Dedifferentiated amniotic fluid mesenchymal stem cell (primary cell): ENCODE measurements around the gene DGKD.
"Not testable (repeated sequence)": the region's sequence is repeated elsewhere in the genome, so short reads cannot be mapped to it uniquely, and the experiment has no call there.

Experiments
- DNase-seq: peaks from one replicate; pipeline ENCODE4 v3.0.0-alpha.2; 2016; ENCODE audit errors: extremely low spot score

DGKD gene

GRCh38 chr2:233362742-233363141, 8.4 kb downstream of the DGKD start:
- no peak for DNase-seq

GRCh38 chr2:233363744-233364235, 9.5 kb downstream of the DGKD start:
- no peak for DNase-seq

- DNase-seq: no peak
Measured at GRCh38 chr2:233365861-233366520, 11.7 kb downstream of the DGKD start.

- DNase-seq: no peak
Measured at GRCh38 chr2:233367586-233367985, 13.3 kb downstream of the DGKD start.

DNA sequence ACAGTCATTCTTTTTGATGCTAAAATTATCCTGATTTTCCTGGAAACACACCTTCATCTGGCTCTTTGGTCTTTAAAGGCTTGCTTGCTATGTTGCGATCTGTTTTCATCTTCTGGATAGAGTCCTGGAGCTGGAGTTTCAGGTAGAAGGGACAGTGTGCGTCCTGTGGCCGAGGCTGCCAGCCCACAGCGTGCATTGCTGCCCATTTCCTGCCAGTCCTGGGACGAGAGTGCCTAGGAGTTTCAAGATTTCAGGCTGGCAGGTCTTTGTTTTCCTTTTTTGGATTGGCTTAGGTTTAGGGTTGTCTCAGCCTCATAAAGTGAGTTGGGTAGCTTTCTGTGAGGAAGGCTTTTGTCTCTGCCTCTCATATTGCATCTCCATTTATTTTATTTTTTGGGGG, 14.5 kb downstream of the DGKD start:
- no peak for DNase-seq

DNA sequence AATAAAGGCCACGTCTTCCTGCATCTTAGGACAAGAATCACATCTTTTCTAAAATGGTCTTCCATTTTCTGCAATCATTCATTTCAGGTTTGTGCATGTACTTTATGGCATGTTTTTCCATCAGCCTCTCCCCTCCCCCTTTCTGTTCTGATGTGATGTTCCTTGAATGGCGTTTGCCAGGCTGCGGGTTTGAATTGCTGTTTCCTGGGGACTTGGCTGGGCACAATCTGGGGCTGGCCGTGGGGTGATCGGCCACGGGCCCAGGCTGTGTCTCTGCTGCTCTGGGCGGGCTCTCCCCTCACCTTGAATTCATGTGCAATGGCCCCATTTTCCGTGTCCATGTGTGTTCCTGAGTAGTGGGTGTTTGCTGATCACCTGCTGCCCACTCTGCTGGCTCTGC, 15.2 kb downstream of the DGKD start:
- no peak for DNase-seq

GRCh38 chr2:233369897-233370685, 15.8 kb downstream of the DGKD start:
- DNase-seq: no peak

DNA sequence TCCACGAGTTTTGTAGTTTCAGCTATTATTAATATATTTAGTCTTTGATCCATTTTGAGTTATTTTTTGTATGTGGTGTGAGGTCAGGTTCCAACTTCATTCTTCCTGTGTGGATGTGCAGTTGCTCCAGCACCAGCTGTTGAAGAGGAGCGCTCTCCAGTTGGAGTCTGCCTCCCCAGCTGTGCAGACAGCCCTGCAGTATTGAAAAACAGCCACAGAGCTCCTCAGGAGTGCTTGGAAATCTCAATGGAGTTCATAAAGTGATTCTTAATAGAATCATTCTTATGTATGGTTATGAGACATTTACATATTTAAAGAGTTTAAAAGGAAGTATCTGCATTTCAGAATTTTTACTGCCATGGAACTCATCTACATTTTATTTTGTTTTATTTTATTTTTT, 17.3 kb downstream of the DGKD start:
- DNase-seq: no peak

- no peak for DNase-seq
Measured at GRCh38 chr2:233372855-233373254, 18.6 kb downstream of the DGKD start.

DNA sequence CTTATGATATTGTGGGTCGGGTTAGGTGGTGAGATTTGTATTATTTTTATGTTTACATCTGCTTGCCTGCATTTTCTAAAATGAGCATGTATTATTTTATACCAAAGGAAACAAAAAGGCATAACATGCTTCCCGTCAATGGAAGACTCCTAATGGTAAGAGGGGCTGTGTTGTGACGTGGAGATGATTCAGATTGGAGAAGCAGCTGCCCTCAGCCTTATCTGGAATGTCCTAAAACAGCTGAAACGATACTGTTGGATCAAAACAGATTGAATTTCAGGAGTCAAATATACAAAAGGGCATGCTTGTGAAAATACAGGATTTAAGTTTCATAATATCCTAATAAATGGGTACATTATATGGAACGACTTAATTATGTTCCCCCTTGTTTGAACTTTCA, 19.0 kb downstream of the DGKD start:
- no peak for DNase-seq

- not testable (repeated sequence) for DNase-seq
Measured at GRCh38 chr2:233374776-233375175, 20.5 kb downstream of the DGKD start.

- no peak for DNase-seq
Measured at GRCh38 chr2:233375490-233376314, 21.4 kb downstream of the DGKD start.

DNA sequence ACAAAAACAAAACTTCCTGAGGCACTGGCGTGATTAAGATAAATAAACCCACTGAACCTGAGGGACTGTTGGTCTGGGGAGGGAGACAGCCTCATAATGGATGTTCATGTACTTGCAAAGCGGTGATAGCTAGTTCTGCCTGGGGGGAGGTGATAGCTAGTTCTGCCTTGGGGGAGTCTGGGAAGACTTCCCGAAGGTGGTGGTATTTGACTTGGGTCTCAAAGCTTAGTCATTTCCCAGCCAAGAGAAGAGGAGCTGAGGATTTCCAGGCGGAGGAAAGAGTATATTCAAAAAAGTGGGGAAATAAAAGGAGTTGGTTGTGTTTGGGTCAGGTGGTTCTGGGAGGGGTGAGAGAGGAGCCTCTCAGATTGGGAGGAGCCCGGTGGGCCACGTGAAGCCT, 24.7 kb downstream of the DGKD start:
- no peak for DNase-seq

- no peak for DNase-seq
Measured at GRCh38 chr2:233379441-233379840, 25.1 kb downstream of the DGKD start.

DNA sequence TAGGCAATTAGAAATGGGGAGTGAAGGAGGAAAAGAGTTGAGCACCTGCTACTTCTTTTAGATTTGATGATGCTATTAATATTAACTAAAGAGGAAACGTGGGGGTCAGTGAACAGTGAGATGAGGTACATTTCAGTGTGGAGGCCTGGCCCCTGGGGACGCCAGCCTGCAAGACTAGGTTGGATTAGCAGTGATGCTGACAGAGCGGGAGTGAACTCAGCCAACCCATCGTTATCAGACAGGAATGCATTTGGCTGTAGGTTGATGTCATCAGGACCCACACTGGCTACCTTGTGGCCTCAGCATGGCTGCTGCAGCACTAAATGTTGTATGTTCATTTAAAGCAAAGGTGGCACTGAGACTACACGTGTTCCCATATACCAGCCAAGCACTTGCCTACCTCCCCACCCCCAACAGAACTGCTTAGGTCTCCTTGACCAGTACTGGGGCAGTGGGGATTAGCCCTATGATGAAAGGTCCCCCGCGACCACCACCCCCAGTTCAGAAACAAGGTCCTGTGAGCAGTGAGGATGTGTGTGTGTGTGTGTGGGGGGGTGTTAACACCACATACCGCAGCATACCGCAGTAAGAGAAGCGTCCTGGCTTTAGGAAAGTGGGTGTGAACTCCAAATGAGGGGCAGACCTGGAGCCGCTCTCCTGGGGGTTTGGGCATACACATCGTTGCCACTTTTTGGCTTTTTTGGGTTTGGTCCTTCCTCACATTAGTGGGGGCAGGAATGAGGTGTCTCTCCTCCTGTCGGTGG, 26.0 kb downstream of the DGKD start:
- no peak for DNase-seq

DNA sequence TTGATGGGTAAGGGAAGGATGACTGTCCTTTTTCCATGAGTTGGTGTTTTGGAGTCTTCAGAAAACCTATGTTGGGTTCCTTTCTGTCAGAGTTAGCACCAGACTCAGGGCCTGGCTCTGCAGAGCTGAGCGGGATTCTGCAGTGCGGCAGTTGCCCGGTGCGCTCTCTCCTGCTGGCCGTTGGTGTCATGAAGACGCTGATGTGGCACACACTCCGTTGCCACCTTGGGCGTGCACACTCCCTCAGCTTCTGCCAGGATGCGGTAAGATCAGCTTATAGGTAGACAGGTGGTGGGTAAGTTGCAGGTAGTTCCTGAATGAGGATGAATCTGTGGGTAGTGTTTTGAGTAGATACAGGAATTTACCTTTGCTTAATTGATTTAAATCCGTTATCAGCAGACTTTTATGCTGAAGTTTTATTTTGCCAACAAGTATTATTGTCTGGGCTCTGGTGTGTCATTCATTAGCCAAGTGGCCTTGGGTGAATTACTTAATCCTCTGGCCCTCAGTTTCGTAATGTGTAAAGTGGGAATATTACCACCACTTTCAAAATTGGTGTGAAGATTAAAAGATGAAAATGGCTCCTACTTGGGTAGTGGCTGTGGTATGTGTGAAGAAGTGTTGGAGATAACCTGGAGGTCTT, 26.8 kb downstream of the DGKD start:
- no peak for DNase-seq

- no peak for DNase-seq
Measured at GRCh38 chr2:233381638-233381995, 27.3 kb downstream of the DGKD start.

DNA sequence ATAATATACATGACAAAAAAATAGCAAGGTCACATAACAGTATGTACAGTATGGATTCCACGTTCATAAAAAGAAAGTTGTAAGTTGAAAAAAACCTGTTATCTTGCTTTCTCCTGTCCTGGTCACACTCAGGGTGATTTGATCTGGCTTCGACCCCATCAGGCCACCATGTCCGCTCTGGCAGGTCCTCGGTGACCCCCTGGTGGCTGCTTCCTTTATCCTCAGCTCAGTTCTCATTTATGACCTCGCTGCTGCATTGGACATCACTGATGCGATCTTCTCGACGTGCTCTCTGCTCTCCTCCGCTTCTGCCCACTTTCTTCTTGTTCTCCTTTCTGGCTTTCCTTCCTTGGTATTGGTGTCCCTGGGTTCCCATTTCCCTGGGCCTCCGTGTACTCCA, 29.7 kb downstream of the DGKD start:
- no peak for DNase-seq

DNA sequence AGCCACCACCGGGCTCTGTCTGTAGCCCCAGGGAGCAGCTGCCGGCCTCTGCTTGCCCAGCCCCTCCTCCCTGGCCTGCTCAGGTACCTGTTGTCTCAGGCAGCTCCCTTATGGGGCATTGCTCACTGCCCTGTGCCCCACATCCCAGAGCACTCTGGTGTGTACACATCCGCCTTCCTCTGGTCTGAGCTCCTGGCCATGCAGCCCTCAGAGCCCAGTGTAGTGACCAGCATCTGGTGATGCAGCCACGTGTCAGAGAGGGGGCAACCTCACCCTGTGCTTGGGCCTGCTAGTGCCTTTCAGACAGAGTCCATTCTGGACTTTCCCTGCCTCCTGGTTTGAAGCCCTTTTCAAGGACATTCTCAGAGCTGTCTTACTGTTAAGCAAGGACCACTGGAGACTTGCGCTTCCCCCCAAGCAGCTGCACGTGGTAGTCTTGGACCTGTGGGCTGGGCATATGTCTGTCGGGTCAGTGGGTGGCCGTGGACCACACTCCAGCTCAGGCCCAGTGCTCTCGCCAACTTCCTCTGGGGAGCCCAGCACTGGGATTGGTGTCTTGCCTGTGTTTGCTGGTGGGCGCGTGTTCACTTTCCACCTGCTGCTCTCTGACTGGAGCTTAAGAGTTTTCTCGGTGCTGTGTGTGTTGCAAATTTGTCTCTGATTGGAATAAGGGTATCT, 30.7 kb downstream of the DGKD start:
- no peak for DNase-seq

DNA sequence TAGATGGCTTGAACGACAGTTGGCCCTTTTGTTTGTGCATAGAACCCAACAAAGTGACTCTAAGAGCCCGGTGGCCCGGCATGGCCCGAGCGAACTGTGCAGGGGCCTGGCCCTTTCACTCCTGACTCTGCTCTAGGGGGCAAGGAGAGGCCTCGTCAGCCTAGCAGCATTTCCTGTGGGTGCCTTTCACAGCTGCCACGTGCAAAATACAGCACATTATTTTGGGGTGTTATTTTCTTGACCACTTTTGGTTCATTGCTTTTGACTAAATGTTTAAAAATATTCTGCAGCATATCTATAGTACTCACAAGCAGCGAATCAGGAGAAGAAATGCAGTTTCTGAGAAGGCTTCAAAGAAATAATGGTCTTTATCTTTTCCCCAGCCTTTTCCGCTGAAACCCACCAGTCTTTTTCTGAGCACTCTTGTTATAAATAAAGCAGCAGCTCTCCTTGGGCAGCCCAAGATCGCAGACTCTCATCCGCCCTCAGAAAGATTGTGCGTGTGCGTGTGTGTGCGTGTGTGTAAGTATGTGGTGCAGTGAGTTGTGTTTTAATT, 31.3 kb downstream of the DGKD start:
- DNase-seq: no peak
